ENCODE results near the gene BOLA1.

BOLA1 gene

GRCh38 chr1:149925751-149926150, 26.4 kb downstream of the BOLA1 start:
- Histone ChIP-seq H3F3A (ENCODE audit: low read depth) (peaks cover 2% of the 10 kb centered on the region; the same call in 1 of the 2 replicates), H3K4me1 (ENCODE audit: insufficient read depth, low read length, poor library complexity, severe bottlenecking) (peaks cover 28% of the 10 kb centered on the region), H3K27me3 (ENCODE audit: insufficient read depth, low read length, poor library complexity, severe bottlenecking) (no peaks in the 10 kb centered on the region), H3K79me2 (ENCODE audit: insufficient read depth, low read length) (peaks cover 43% of the 10 kb centered on the region), H3K9ac (ENCODE audit: low read depth, low read length, poor library complexity, severe bottlenecking) (peak overlapping the region; percentile 97), H3K4me3 (ENCODE audit: low read length, poor library complexity, severe bottlenecking) (peak overlapping the region; percentile 90), H4K20me1 (ENCODE audit: insufficient read depth, low read length, poor library complexity, severe bottlenecking) (peaks cover 33% of the 10 kb centered on the region), H3K36me3 (ENCODE audit: insufficient read depth, low read length) (peaks cover 34% of the 10 kb centered on the region; the same call in 1 of the 2 replicates), H3K4me2 (ENCODE audit: low read depth, low read length, poor library complexity, severe bottlenecking) (peak overlapping the region; percentile 95), H3K9me3 (ENCODE audit: insufficient read depth, low read depth, low read length) (no peaks in the 10 kb centered on the region), H2AFZ (ENCODE audit: low read length) (no peak overlapping the region), H3K9me2 (replicated peaks; ENCODE audit: low read depth, low read length) (no peaks in the 10 kb centered on the region)
- TF ChIP-seq EZH2phosphoT487 (IDR thresholded peaks at IDR 0.05; ENCODE audit: borderline replicate concordance) (no peak), CTCF (conservative IDR thresholded peaks at IDR 0.05; ENCODE audit: low read length) (no peak)

- TF ChIP-seq CTCF (conservative IDR thresholded peaks at IDR 0.05; ENCODE audit: low read length) = no peak
- TF ChIP-seq EZH2phosphoT487 (IDR thresholded peaks at IDR 0.05; ENCODE audit: borderline replicate concordance) = no peak
- no peaks in the 10 kb centered on the region for H3K27me3 ChIP-seq (ENCODE audit: insufficient read depth, low read length, poor library complexity, severe bottlenecking)
- peaks cover 33% of the 10 kb centered on the region for H4K20me1 ChIP-seq (ENCODE audit: insufficient read depth, low read length, poor library complexity, severe bottlenecking)
- peaks cover 43% of the 10 kb centered on the region for H3K79me2 ChIP-seq (ENCODE audit: insufficient read depth, low read length)
- peak overlapping the region; percentile 95 for H3K4me2 ChIP-seq (ENCODE audit: low read depth, low read length, poor library complexity, severe bottlenecking)
- H3K9me3 ChIP-seq (ENCODE audit: insufficient read depth, low read depth, low read length) = no peaks in the 10 kb centered on the region
- H3K9me2 ChIP-seq (replicated peaks; ENCODE audit: low read depth, low read length) = no peaks in the 10 kb centered on the region
- H2AFZ ChIP-seq (ENCODE audit: low read length) = no peak overlapping the region
- peak overlapping the region; percentile 90 for H3K4me3 ChIP-seq (ENCODE audit: low read length, poor library complexity, severe bottlenecking)
- peak overlapping the region; percentile 97 for H3K9ac ChIP-seq (ENCODE audit: low read depth, low read length, poor library complexity, severe bottlenecking)
- H3K4me1 ChIP-seq (ENCODE audit: insufficient read depth, low read length, poor library complexity, severe bottlenecking) = peaks cover 28% of the 10 kb centered on the region
- H3F3A ChIP-seq (ENCODE audit: low read depth) = peaks cover 2% of the 10 kb centered on the region; the same call in 1 of the 2 replicates
- peaks cover 34% of the 10 kb centered on the region; the same call in 1 of the 2 replicates for H3K36me3 ChIP-seq (ENCODE audit: insufficient read depth, low read length)
Observed at GRCh38 chr1:149926296-149926695, 26.9 kb downstream of the BOLA1 start.

GRCh38 chr1:149927056-149927562, 27.7 kb downstream of the BOLA1 start:
- TF ChIP-seq EZH2phosphoT487 (IDR thresholded peaks at IDR 0.05; ENCODE audit: borderline replicate concordance) = no peak
- no peak for TF ChIP-seq CTCF (conservative IDR thresholded peaks at IDR 0.05; ENCODE audit: low read length)
- Histone ChIP-seq H3K4me3 (ENCODE audit: low read length, poor library complexity, severe bottlenecking) (peak overlapping the region; percentile 90), H3K4me1 (ENCODE audit: insufficient read depth, low read length, poor library complexity, severe bottlenecking) (peaks cover 28% of the 10 kb centered on the region), H3K9me2 (replicated peaks; ENCODE audit: low read depth, low read length) (no peaks in the 10 kb centered on the region), H3K36me3 (ENCODE audit: insufficient read depth, low read length) (peaks cover 34% of the 10 kb centered on the region; the same call in 1 of the 2 replicates), H3K9me3 (ENCODE audit: insufficient read depth, low read depth, low read length) (no peaks in the 10 kb centered on the region), H2AFZ (ENCODE audit: low read length) (peak overlapping the region; percentile 77), H3K9ac (ENCODE audit: low read depth, low read length, poor library complexity, severe bottlenecking) (peak overlapping the region; percentile 97), H3K4me2 (ENCODE audit: low read depth, low read length, poor library complexity, severe bottlenecking) (peak overlapping the region; percentile 95), H3K79me2 (ENCODE audit: insufficient read depth, low read length) (peaks cover 43% of the 10 kb centered on the region), H4K20me1 (ENCODE audit: insufficient read depth, low read length, poor library complexity, severe bottlenecking) (peaks cover 33% of the 10 kb centered on the region), H3K27me3 (ENCODE audit: insufficient read depth, low read length, poor library complexity, severe bottlenecking) (no peaks in the 10 kb centered on the region), H3F3A (ENCODE audit: low read depth) (peaks cover 2% of the 10 kb centered on the region; the same call in 1 of the 2 replicates)
